Measurements from ENCODE around the gene SLC4A1. TPM values are rescaled to one million over a fixed set of nuclear protein-coding genes. Genes with fewer than 3 reads are reported as not detected.

The SLC4A1 gene
- total RNA-seq, 2 donors from 2014 or later: not detected

Other genes starting within 250 kb of the SLC4A1 start
- gene LSM12, start 201.5 kb downstream of the SLC4A1 start, total RNA-seq: 10 to 100 TPM; 68.6 to 70.0 TPM
- gene G6PC3, start 197.4 kb downstream of the SLC4A1 start, total RNA-seq: 10 to 100 TPM; 24.6 to 26.8 TPM
- 10 to 100 TPM; 12.8 to 13.9 TPM for gene HDAC5, start 144.5 kb downstream of the SLC4A1 start, total RNA-seq
- 10 to 100 TPM in 1 of 2 donors, 1 to 10 TPM in 1; 8.6 to 20.9 TPM for gene HROB, start 126.2 kb downstream of the SLC4A1 start, total RNA-seq
- under 1 TPM in 1 of 2 donors, not detected in 1; 0.33 TPM for gene ASB16, start 97.4 kb downstream of the SLC4A1 start, total RNA-seq
- gene TMUB2, start 81.2 kb downstream of the SLC4A1 start, total RNA-seq: 10 to 100 TPM; 28.1 to 28.8 TPM
- gene ATXN7L3, start 68.3 kb downstream of the SLC4A1 start, total RNA-seq: 100 to 1,000 TPM; 117 to 139 TPM
- gene UBTF, start 48.5 kb downstream of the SLC4A1 start, total RNA-seq: 100 to 1,000 TPM; 109 to 201 TPM
- gene RUNDC3A, start 40.5 kb upstream of the SLC4A1 start, total RNA-seq: under 1 TPM in 1 of 2 donors, not detected in 1; 0.48 TPM
- 100 to 1,000 TPM; 121 to 192 TPM for gene SLC25A39, start 56.7 kb upstream of the SLC4A1 start, total RNA-seq
- gene GRN, start 77.2 kb upstream of the SLC4A1 start, total RNA-seq: 10 to 100 TPM; 49.5 to 57.3 TPM
- gene FAM171A2, start 95.7 kb upstream of the SLC4A1 start, total RNA-seq: under 1 TPM in 1 of 2 donors, not detected in 1; 0.25 TPM
- gene ITGA2B, start 121.5 kb upstream of the SLC4A1 start, total RNA-seq: 1 to 10 TPM; 1.8 to 6.8 TPM
- 10 to 100 TPM; 61.1 to 68.3 TPM for gene GPATCH8, start 235.3 kb upstream of the SLC4A1 start, total RNA-seq